ENCODE results near the gene OR5D16.
"Not testable (repeated sequence)": the region's sequence is repeated elsewhere in the genome, so short reads cannot be mapped to it uniquely, and the experiment has no call there.

The OR5D16 gene

GRCh38 chr11:55838452-55838851 lies at the start of gene OR5D16:
Gene OR5D16, plus strand, starts transcription at chr11:55838752. Its CDS starts 0 bp downstream, at chr11:55838752.
- DNase-seq, result no peak

- no peak for DNase-seq
These were observed 46.9 kb upstream of the OR5D16 start for GRCh38 chr11:55791606-55792005.

GRCh38 chr11:55793321-55793720 lies 45.2 kb upstream of the OR5D16 start:
- DNase-seq, result no peak

- no peak for DNase-seq
These were observed 43.3 kb upstream of the OR5D16 start, which contains the start of gene OR5D14 for GRCh38 chr11:55795256-55795655. Gene OR5D14, plus strand, starts transcription at chr11:55795556. Its CDS starts 0 bp downstream, at chr11:55795556.

- DNase-seq, result no peak
These were observed 32.3 kb upstream of the OR5D16 start for GRCh38 chr11:55806248-55806647.

- DNase-seq, result no peak
These were observed 27.5 kb upstream of the OR5D16 start, which contains the start of gene OR5L1 for GRCh38 chr11:55811067-55811466. Gene OR5L1, plus strand, starts transcription at chr11:55811367. Its CDS starts 100 bp downstream, at chr11:55811467.

GRCh38 chr11:55819330-55819729 lies 19.2 kb upstream of the OR5D16 start, which contains the start of gene OR5D18:
Gene OR5D18, plus strand, starts transcription at chr11:55819630. Its CDS starts 0 bp downstream, at chr11:55819630.
- no peak for DNase-seq

GRCh38 chr11:55826919-55827318 lies 11.6 kb upstream of the OR5D16 start, which contains the start of gene OR5L2:
Gene OR5L2, plus strand, starts transcription at chr11:55827219. Its CDS starts 0 bp downstream, at chr11:55827219.
- no peak for DNase-seq

- DNase-seq, result no peak
These were observed 8.9 kb downstream of the OR5D16 start for GRCh38 chr11:55847453-55847852.

- no peak for DNase-seq
These were observed 10.5 kb downstream of the OR5D16 start for GRCh38 chr11:55849037-55849436.

- DNase-seq, result no peak
These were observed 13.6 kb downstream of the OR5D16 start for GRCh38 chr11:55852141-55852540.

- DNase-seq, result no peak
These were observed 16.2 kb downstream of the OR5D16 start for GRCh38 chr11:55854704-55855103.

- DNase-seq, result not testable (repeated sequence)
These were observed 28.8 kb downstream of the OR5D16 start for GRCh38 chr11:55867354-55867753.

- DNase-seq, result not testable (repeated sequence)
These were observed 34.2 kb downstream of the OR5D16 start for GRCh38 chr11:55872731-55873130.

- not testable (repeated sequence) for DNase-seq
These were observed 34.6 kb downstream of the OR5D16 start for GRCh38 chr11:55873146-55873545.

GRCh38 chr11:55882997-55883396 lies 44.4 kb downstream of the OR5D16 start, which contains the start of gene TRIM51:
Gene TRIM51, plus strand, starts transcription at chr11:55883297. Its CDS starts 2,132 bp downstream, at chr11:55885429.
- DNase-seq, result not testable (repeated sequence)

GRCh38 chr11:55884995-55885394 lies 46.4 kb downstream of the OR5D16 start:
- not testable (repeated sequence) for DNase-seq

GRCh38 chr11:55885481-55885880 lies 46.9 kb downstream of the OR5D16 start:
- not testable (repeated sequence) for DNase-seq
